NB4 (cell line): ENCODE measurements around the gene TAPBPL.

Experiments used
- POLR2A ChIP-seq: IDR thresholded peaks from 2 replicates; pipeline ENCODE4 v1.6.1; 2011; ENCODE audit warnings: mild to moderate bottlenecking; ENCODE audit not compliant: insufficient read length; ENCODE audit errors: extremely low read depth
- TF ChIP-seq, protein P1 (sequence below): IDR thresholded peaks from one replicate; pipeline ENCODE4 v1.5.1; 2012; ENCODE audit warnings: low read depth, low read length

DNA sequence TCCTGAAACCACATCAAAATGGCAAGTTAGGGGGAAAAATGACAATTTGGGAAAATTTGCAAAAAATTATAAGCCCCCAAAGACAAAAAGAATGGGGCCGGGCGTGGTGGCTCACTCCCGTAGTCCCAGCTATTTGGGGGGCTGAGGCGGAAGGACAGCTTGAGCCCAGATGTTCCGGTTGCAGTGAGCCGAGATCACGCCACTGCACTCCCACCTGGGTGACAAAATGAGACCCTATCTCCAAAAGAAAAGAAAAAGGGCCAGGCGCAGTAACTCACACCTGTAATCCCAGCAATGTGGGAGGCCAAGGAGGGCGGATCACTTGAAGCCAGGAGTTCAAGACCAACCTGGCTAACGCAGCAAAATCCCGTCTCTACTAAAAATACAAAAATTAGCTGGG, 20.6 kb downstream of the TAPBPL start:
- TF ChIP-seq, protein P1, sequence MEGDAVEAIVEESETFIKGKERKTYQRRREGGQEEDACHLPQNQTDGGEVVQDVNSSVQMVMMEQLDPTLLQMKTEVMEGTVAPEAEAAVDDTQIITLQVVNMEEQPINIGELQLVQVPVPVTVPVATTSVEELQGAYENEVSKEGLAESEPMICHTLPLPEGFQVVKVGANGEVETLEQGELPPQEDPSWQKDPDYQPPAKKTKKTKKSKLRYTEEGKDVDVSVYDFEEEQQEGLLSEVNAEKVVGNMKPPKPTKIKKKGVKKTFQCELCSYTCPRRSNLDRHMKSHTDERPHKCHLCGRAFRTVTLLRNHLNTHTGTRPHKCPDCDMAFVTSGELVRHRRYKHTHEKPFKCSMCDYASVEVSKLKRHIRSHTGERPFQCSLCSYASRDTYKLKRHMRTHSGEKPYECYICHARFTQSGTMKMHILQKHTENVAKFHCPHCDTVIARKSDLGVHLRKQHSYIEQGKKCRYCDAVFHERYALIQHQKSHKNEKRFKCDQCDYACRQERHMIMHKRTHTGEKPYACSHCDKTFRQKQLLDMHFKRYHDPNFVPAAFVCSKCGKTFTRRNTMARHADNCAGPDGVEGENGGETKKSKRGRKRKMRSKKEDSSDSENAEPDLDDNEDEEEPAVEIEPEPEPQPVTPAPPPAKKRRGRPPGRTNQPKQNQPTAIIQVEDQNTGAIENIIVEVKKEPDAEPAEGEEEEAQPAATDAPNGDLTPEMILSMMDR, result no peak
- no peak for TF ChIP-seq POLR2A
